RWPE2 (cell line): ENCODE measurements around the gene TCN1.
"Not testable (repeated sequence)": the region's sequence is repeated elsewhere in the genome, so short reads cannot be mapped to it uniquely, and the experiment has no call there.

Experiments used
- ATAC-seq: fragments of 200-7000 bp; cut with Tn5 transposase; 3 replicates; pipeline ENCODE4 v1.9.1; 2021; ENCODE audit warnings: low read depth
- DNase-seq: peaks from one replicate; pipeline ENCODE4 v3.0.0-alpha.2; 2020; ENCODE audit warnings: low spot score
- H3K27ac ChIP-seq: fragments of 450-650 bp; 2 replicates; pipeline ENCODE4 v1.5.1; 2017; ENCODE audit warnings: mild to moderate bottlenecking; ENCODE audit not compliant: poor library complexity, severe bottlenecking
- H3K27me3 ChIP-seq: fragments of 250-450 bp; sonication (Bioruptor Pico); 2 replicates; pipeline ENCODE4 v1.5.1; 2021; ENCODE audit warnings: mild to moderate bottlenecking, moderate library complexity; ENCODE audit not compliant: insufficient read depth, poor library complexity, severe bottlenecking
- H3K36me3 ChIP-seq: fragments of 250-450 bp; sonication (Bioruptor Pico); 2 replicates; pipeline ENCODE4 v1.5.1; 2020; ENCODE audit warnings: low read depth, mild to moderate bottlenecking, moderate library complexity
- H3K4me1 ChIP-seq: fragments of 250-450 bp; sonication (Bioruptor Pico); 2 replicates; pipeline ENCODE4 v1.5.1; 2021; ENCODE audit warnings: mild to moderate bottlenecking, moderate library complexity; ENCODE audit not compliant: insufficient read depth, poor library complexity, severe bottlenecking
- H3K4me3 ChIP-seq: fragments of 250-450 bp; sonication (Bioruptor Pico); 2 replicates; pipeline ENCODE4 v1.5.1; 2021; ENCODE audit warnings: mild to moderate bottlenecking, moderate library complexity; ENCODE audit not compliant: severe bottlenecking
- H3K9me3 ChIP-seq: fragments of 250-450 bp; sonication (Bioruptor Pico); 2 replicates; pipeline ENCODE4 v1.5.1; 2021; ENCODE audit warnings: mild to moderate bottlenecking, moderate library complexity; ENCODE audit not compliant: severe bottlenecking
- TF ChIP-seq, protein P1 (sequence below): fragments of 450-650 bp; IDR thresholded peaks from one replicate; pipeline ENCODE4 v1.5.1; 2017; ENCODE audit warnings: mild to moderate bottlenecking, moderate library complexity; ENCODE audit not compliant: poor library complexity, severe bottlenecking

Gene TCN1

DNA sequence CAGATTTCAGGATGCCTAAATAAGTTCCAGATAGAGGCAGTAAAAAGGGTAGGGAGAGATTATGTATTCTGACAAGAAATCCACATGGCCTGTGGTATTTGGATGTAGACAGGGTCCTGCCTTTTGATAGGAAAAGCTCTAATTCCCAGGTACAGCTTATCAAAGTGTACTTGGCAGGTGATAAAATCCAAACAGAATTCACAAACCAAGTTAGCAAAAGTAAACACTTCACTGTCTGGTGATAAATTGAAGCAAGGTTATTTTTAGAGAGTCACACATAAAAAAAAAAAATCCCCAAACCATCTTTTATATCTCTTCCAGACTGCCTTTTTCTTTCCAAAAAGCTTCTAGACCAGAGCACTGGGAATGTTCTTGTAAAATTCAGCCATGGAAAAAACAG lies 26.7 kb downstream of the TCN1 start:
- Histone ChIP-seq H3K4me1 (no peaks in the 10 kb centered on the region), H3K27me3 (no peaks in the 10 kb centered on the region), H3K27ac (no peak overlapping the region), H3K9me3 (no peaks in the 10 kb centered on the region), H3K36me3 (no peaks in the 10 kb centered on the region), H3K4me3 (no peak overlapping the region)
- no peak for ATAC-seq
- TF ChIP-seq, protein P1, sequence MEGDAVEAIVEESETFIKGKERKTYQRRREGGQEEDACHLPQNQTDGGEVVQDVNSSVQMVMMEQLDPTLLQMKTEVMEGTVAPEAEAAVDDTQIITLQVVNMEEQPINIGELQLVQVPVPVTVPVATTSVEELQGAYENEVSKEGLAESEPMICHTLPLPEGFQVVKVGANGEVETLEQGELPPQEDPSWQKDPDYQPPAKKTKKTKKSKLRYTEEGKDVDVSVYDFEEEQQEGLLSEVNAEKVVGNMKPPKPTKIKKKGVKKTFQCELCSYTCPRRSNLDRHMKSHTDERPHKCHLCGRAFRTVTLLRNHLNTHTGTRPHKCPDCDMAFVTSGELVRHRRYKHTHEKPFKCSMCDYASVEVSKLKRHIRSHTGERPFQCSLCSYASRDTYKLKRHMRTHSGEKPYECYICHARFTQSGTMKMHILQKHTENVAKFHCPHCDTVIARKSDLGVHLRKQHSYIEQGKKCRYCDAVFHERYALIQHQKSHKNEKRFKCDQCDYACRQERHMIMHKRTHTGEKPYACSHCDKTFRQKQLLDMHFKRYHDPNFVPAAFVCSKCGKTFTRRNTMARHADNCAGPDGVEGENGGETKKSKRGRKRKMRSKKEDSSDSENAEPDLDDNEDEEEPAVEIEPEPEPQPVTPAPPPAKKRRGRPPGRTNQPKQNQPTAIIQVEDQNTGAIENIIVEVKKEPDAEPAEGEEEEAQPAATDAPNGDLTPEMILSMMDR = no peak
- no peak for DNase-seq

DNA sequence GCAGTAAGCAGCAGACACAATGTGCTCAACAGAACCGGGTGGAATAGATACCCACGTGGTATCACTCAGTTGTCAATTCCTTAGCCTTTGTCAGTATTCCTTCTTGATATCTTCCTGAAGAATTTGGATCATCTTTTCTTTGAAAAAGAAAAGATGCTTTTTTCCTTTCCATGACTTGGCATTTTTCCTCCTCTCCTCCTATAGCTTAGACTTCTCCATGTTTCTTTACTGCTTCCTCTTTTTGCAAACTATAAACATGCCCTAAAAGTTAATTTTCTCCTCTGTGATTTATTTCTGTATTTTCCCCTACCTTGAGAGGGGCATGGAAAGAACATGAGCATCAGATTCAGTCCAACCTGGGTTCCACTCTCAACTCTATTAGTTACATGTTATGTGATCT lies 32.7 kb downstream of the TCN1 start:
- no peak for ATAC-seq
- TF ChIP-seq, protein P1 = no peak

DNA sequence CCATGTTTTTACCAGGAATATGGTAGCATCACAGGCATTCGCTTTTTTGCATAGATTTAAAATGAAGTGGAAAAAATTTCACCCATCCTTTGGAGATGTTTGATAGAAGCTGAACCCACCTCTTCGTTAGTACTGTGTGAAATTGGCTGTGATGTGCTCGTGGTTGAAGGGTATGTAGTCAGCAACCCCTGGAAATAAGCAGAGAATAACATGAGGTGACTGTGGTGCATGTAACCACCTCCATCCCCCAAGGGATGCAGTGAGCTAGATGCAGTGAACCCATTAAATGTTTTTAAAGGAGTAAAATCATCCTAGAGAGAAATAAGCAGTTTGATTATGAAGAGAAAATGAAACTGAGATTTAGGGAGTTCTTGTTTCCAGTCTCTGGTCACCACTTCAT lies 36.9 kb downstream of the TCN1 start:
- H3K4me3 ChIP-seq = no peak overlapping the region
- no peak for ATAC-seq

More for the DNA sequence above, 32.7 kb downstream of the TCN1 start:
- H3K4me3 ChIP-seq = no peak overlapping the region
- H3K27me3 ChIP-seq = no peaks in the 10 kb centered on the region
- H3K27ac ChIP-seq = no peak overlapping the region
- no peaks in the 10 kb centered on the region for H3K9me3 ChIP-seq
- H3K4me1 ChIP-seq = no peaks in the 10 kb centered on the region
- H3K36me3 ChIP-seq = no peaks in the 10 kb centered on the region
- no peak for DNase-seq

DNA sequence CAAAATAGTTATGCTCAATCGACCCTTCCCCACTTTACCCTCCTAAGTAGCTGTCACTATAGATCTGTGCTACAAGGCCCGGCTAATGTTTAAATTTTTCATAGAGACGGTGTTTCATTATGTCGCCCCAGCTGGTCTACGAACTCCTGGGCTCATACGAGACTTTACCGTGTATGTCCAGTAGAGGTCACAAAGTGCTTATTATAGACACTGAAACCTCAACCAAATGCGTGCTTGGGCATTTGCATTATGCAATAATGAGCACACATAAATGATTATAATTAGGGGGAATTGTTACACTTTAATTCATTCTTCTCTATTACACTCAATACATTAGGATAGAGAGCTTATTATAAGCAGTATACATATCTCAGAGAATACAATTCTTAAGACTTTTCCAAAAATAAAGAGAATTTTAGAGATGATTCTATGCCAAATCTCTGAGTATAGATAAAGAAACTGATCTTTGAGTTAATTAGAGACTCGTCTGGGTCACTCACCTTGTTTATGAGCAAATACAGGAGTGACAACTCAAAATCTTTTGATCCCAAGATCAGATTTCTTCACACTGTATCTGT lies 43.2 kb downstream of the TCN1 start:
- no peaks in the 10 kb centered on the region for H3K36me3 ChIP-seq
- H3K9me3 ChIP-seq = no peaks in the 10 kb centered on the region
- no peaks in the 10 kb centered on the region for H3K4me1 ChIP-seq
- DNase-seq (no peak), ATAC-seq (peak; percentile 86)
- H3K27ac ChIP-seq = no peak overlapping the region
- TF ChIP-seq, protein P1 = peak; percentile 81
- H3K4me3 ChIP-seq = no peak overlapping the region
- no peaks in the 10 kb centered on the region for H3K27me3 ChIP-seq

More for the DNA sequence above, 36.9 kb downstream of the TCN1 start:
- Histone ChIP-seq H3K27me3 (no peaks in the 10 kb centered on the region), H3K27ac (no peak overlapping the region), H3K36me3 (no peaks in the 10 kb centered on the region), H3K9me3 (no peaks in the 10 kb centered on the region), H3K4me1 (no peaks in the 10 kb centered on the region)
- DNase-seq = no peak
- TF ChIP-seq, protein P1 = no peak

DNA sequence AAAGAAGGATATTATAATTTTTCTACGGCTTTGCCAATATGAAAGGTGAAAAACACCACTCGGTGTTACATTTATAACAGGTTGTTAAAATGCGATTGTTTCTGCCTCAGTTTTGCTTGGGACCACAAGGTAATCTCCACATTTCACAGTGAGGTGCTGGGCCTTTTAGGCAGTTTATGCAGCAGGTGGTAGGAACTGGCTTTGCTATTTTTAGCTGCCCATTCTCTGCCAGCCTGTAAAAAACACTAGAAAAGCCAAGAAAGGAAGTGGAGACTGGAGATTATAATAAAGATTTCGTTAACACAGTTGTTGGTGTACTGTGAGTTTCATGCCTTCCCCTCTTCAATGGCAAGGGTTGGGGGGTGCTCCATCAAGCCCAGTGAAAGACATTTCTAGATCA lies 47.7 kb downstream of the TCN1 start:
- no peak for DNase-seq
- Histone ChIP-seq H3K4me1 (no peaks in the 10 kb centered on the region), H3K36me3 (no peaks in the 10 kb centered on the region), H3K4me3 (no peak overlapping the region), H3K27me3 (no peaks in the 10 kb centered on the region), H3K9me3 (no peaks in the 10 kb centered on the region), H3K27ac (no peak overlapping the region)
- TF ChIP-seq, protein P1 = no peak
- no peak for ATAC-seq

DNA sequence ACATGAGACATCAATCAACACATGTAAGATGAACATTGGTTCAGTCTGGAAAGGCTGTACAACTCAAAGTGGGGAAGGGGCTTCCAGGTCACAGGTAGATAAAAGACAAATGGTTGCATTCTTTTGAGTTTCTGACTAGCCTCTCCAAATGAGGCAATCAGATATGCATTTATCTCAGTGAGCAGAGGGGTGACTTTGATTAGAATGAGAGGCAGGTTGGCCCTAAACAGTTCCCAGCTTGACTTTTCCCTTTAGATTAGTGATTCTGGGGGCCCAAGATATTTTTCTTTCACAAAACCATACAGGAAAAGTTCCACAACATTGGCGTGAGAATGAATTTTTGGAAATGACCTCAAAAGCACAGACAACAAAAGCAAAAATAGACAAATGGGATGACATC lies 49.9 kb downstream of the TCN1 start:
- not testable (repeated sequence) for H3K27me3 ChIP-seq, H3K4me3 ChIP-seq, H3K36me3 ChIP-seq, H3K4me1 ChIP-seq, ATAC-seq, H3K9me3 ChIP-seq, H3K27ac ChIP-seq, DNase-seq
